ENCODE measurements around the gene KREMEN2. TPM values are rescaled to one million over a fixed set of nuclear protein-coding genes. Genes with fewer than 3 reads are reported as not detected.

The KREMEN2 gene
- polyA plus RNA-seq, 3 donors: 0.09 TPM; not detected in 2

GRCh38 chr16:2971134-2971984 is 7.3 kb downstream of the KREMEN2 start:
- Histone ChIP-seq H3K27me3 (ENCODE audit: control insufficient read depth in 2 of 2, insufficient read depth in 2 of 2, low read length in 2 of 2) (peaks cover 10 to 21% of the 10 kb centered on the region in 2 donors), H3K27ac (ENCODE audit: low read depth in 1 of 2, low read length in 2 of 2) (no peak overlapping the region), H3K9ac (ENCODE audit: insufficient read depth, low read length, poor library complexity, severe bottlenecking) (no peak overlapping the region), H4K20me1 (ENCODE audit: insufficient read depth, low read length) (peaks cover 36% of the 10 kb centered on the region), H3K79me2 (ENCODE audit: insufficient read depth, low read length) (peaks cover 23% of the 10 kb centered on the region), H3K4me3 (replicated peaks in 1 of 3; ENCODE audit: low read depth in 2 of 3, low read length in 3 of 3) (no peak overlapping the region), H3K4me1 (ENCODE audit: control insufficient read depth in 1 of 2, insufficient read depth in 2 of 2, low read length in 2 of 2) (peaks cover 30 to 46% of the 10 kb centered on the region in 2 donors), H2AFZ (ENCODE audit: insufficient read depth, low read depth, low read length, poor library complexity, severe bottlenecking) (no peak overlapping the region), H3K9me3 (replicated peaks in 1 of 2; ENCODE audit: control insufficient read depth in 1 of 2, insufficient read depth in 1 of 2, low read length in 2 of 2) (peaks cover 0 to 8% of the 10 kb centered on the region in 2 donors), H3K36me3 (replicated peaks in 1 of 2; ENCODE audit: control insufficient read depth in 1 of 2, insufficient read depth in 2 of 2, low read length in 2 of 2) (peaks cover 20 to 31% of the 10 kb centered on the region in 2 donors), H3K4me2 (replicated peaks; ENCODE audit: extremely low read depth, low read length, poor library complexity, severe bottlenecking) (peak overlapping the region; percentile 100)
- intact Hi-C loops (cut with micrococcal nuclease): no loop called here
- Mint-ChIP-seq H3K27me3 (ENCODE audit: low read depth in 3 of 3) (peaks cover 11 to 24% (median 16%) of the 10 kb centered on the region in 3 donors), H3K27ac (peak overlapping the region in 1 of 7 donors; percentile 69), H3K4me1 (peaks cover 27% of the 10 kb centered on the region), H3K9me3 (peaks cover 0 to 7% (median 5%) of the 10 kb centered on the region in 7 donors), H3K4me3 (no peak overlapping the region), H3K36me3 (peaks cover 15 to 29% of the 10 kb centered on the region in 2 donors)
- TF ChIP-seq, protein P1, sequence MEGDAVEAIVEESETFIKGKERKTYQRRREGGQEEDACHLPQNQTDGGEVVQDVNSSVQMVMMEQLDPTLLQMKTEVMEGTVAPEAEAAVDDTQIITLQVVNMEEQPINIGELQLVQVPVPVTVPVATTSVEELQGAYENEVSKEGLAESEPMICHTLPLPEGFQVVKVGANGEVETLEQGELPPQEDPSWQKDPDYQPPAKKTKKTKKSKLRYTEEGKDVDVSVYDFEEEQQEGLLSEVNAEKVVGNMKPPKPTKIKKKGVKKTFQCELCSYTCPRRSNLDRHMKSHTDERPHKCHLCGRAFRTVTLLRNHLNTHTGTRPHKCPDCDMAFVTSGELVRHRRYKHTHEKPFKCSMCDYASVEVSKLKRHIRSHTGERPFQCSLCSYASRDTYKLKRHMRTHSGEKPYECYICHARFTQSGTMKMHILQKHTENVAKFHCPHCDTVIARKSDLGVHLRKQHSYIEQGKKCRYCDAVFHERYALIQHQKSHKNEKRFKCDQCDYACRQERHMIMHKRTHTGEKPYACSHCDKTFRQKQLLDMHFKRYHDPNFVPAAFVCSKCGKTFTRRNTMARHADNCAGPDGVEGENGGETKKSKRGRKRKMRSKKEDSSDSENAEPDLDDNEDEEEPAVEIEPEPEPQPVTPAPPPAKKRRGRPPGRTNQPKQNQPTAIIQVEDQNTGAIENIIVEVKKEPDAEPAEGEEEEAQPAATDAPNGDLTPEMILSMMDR (IDR thresholded peaks at IDR 0.05): no peak
- WGBS (ENCODE audit: insufficient coverage): 94% methylated on average over 30 of the region's 35 CpGs
- DNase-seq: no peak

- DNase-seq: no peak
- peaks cover 20 to 31% of the 10 kb centered on the region in 2 donors for H3K36me3 ChIP-seq (replicated peaks in 1 of 2; ENCODE audit: control insufficient read depth in 1 of 2, insufficient read depth in 2 of 2, low read length in 2 of 2)
- no peak overlapping the region for H2AFZ ChIP-seq (ENCODE audit: insufficient read depth, low read depth, low read length, poor library complexity, severe bottlenecking)
- peaks cover 36% of the 10 kb centered on the region for H4K20me1 ChIP-seq (ENCODE audit: insufficient read depth, low read length)
- H3K4me1 ChIP-seq (ENCODE audit: control insufficient read depth in 1 of 2, insufficient read depth in 2 of 2, low read length in 2 of 2): peaks cover 26 to 38% of the 10 kb centered on the region in 2 donors
- H3K9me3 ChIP-seq (replicated peaks in 1 of 2; ENCODE audit: control insufficient read depth in 1 of 2, insufficient read depth in 1 of 2, low read length in 2 of 2): peaks cover 0 to 8% of the 10 kb centered on the region in 2 donors
- H3K4me3 ChIP-seq (replicated peaks in 1 of 3; ENCODE audit: low read depth in 2 of 3, low read length in 3 of 3): no peak overlapping the region
- TF ChIP-seq, protein P1 (IDR thresholded peaks at IDR 0.05): no peak
- Mint-ChIP-seq H3K36me3 (peaks cover 15 to 31% of the 10 kb centered on the region in 2 donors), H3K27me3 (ENCODE audit: low read depth in 3 of 3) (peaks cover 9 to 16% (median 13%) of the 10 kb centered on the region in 3 donors), H3K9me3 (peaks cover 0 to 7% (median 5%) of the 10 kb centered on the region in 7 donors), H3K27ac (peak overlapping the region in 1 of 7 donors; percentile 10), H3K4me1 (peaks cover 27% of the 10 kb centered on the region), H3K4me3 (peak overlapping the region in 1 of 2 donors; percentile 12)
- no peak overlapping the region for H3K9ac ChIP-seq (ENCODE audit: insufficient read depth, low read length, poor library complexity, severe bottlenecking)
- H3K27ac ChIP-seq (ENCODE audit: low read depth in 1 of 2, low read length in 2 of 2): no peak overlapping the region
- H3K4me2 ChIP-seq (replicated peaks; ENCODE audit: extremely low read depth, low read length, poor library complexity, severe bottlenecking): no peak overlapping the region
- peaks cover 9 to 15% of the 10 kb centered on the region in 2 donors for H3K27me3 ChIP-seq (ENCODE audit: control insufficient read depth in 2 of 2, insufficient read depth in 2 of 2, low read length in 2 of 2)
- 88% methylated on average over 11 of the region's 15 CpGs for WGBS (ENCODE audit: insufficient coverage)
- peaks cover 23% of the 10 kb centered on the region for H3K79me2 ChIP-seq (ENCODE audit: insufficient read depth, low read length)
- intact Hi-C loops (cut with micrococcal nuclease): no loop called here
Measured at GRCh38 chr16:2971985-2972784, 8.1 kb downstream of the KREMEN2 start.
